BE2C (cell line): ENCODE measurements around the gene LTC4S.

Experiments
- DNase-seq: peaks from one replicate; pipeline ENCODE4 v3.0.0-alpha.2; 2020
- H3K27me3 ChIP-seq: fragments of 250-450 bp; sonication (Bioruptor Pico); 2 replicates; pipeline ENCODE4 v1.5.1; 2020; ENCODE audit warnings: mild to moderate bottlenecking
- H3K36me3 ChIP-seq: fragments of 250-450 bp; sonication (Bioruptor Pico); 2 replicates; pipeline ENCODE4 v1.5.1; 2020; ENCODE audit warnings: mild to moderate bottlenecking
- H3K4me1 ChIP-seq: fragments of 250-450 bp; sonication (Bioruptor Pico); 2 replicates; pipeline ENCODE4 v1.5.1; 2020
- H3K4me3 ChIP-seq: 2 replicates; pipeline ENCODE4 v1.5.1; 2011; ENCODE audit warnings: low read depth, low read length
- H3K9me3 ChIP-seq: fragments of 250-450 bp; sonication (Bioruptor Pico); 2 replicates; pipeline ENCODE4 v1.5.1; 2020
- CTCF ChIP-seq: IDR thresholded peaks from 2 replicates; pipeline ENCODE4 v1.5.1; 2012; ENCODE audit warnings: mild to moderate bottlenecking, low read depth, low read length

The LTC4S gene

GRCh38 chr5:179802950-179803562 lies 9.3 kb downstream of the LTC4S start:
- Histone ChIP-seq H3K4me3 (no peak overlapping the region), H3K4me1 (no peaks in the 10 kb centered on the region; the same call in 1 of the 2 replicates)
- no peak for DNase-seq

GRCh38 chr5:179803651-179804554 lies 10.1 kb downstream of the LTC4S start:
- TF ChIP-seq CTCF, result no peak
- no peaks in the 10 kb centered on the region; the same call in 1 of the 2 replicates for H3K4me1 ChIP-seq
- H3K27me3 ChIP-seq, result no peaks in the 10 kb centered on the region
- no peaks in the 10 kb centered on the region for H3K9me3 ChIP-seq
- no peak for DNase-seq
- peaks cover 7% of the 10 kb centered on the region for H3K36me3 ChIP-seq
- no peak overlapping the region for H3K4me3 ChIP-seq

More at GRCh38 chr5:179802950-179803562, 9.3 kb downstream of the LTC4S start:
- TF ChIP-seq CTCF, result no peak
- Histone ChIP-seq H3K27me3 (no peaks in the 10 kb centered on the region), H3K36me3 (peaks cover 11% of the 10 kb centered on the region), H3K9me3 (no peaks in the 10 kb centered on the region)

GRCh38 chr5:179804555-179804947 lies 10.8 kb downstream of the LTC4S start:
- Histone ChIP-seq H3K27me3 (no peaks in the 10 kb centered on the region), H3K4me3 (peak overlapping the region; percentile 70; the same call in 1 of the 2 replicates), H3K9me3 (no peaks in the 10 kb centered on the region), H3K4me1 (no peaks in the 10 kb centered on the region; the same call in 1 of the 2 replicates), H3K36me3 (peaks cover 2% of the 10 kb centered on the region; the same call in 1 of the 2 replicates)
- TF ChIP-seq CTCF, result no peak
- no peak for DNase-seq

GRCh38 chr5:179805070-179805528 lies 11.3 kb downstream of the LTC4S start:
- H3K9me3 ChIP-seq, result no peaks in the 10 kb centered on the region
- peaks cover 2% of the 10 kb centered on the region; the same call in 1 of the 2 replicates for H3K36me3 ChIP-seq
- TF ChIP-seq CTCF, result no peak
- DNase-seq, result no peak
- H3K27me3 ChIP-seq, result no peaks in the 10 kb centered on the region
- H3K4me3 ChIP-seq, result peak overlapping the region; percentile 70
- no peaks in the 10 kb centered on the region; the same call in 1 of the 2 replicates for H3K4me1 ChIP-seq

- H3K4me3 ChIP-seq, result peak overlapping the region; percentile 70
- H3K4me1 ChIP-seq, result no peaks in the 10 kb centered on the region; the same call in 1 of the 2 replicates
- TF ChIP-seq CTCF, result no peak
These were observed 11.9 kb downstream of the LTC4S start for GRCh38 chr5:179805529-179806249.

More at GRCh38 chr5:179805529-179806249, 11.9 kb downstream of the LTC4S start:
- Histone ChIP-seq H3K9me3 (no peaks in the 10 kb centered on the region), H3K27me3 (no peaks in the 10 kb centered on the region), H3K36me3 (peaks cover 2% of the 10 kb centered on the region; the same call in 1 of the 2 replicates)
- DNase-seq, result no peak
